ENCODE measurements around the gene PCDHGB7.

DNA sequence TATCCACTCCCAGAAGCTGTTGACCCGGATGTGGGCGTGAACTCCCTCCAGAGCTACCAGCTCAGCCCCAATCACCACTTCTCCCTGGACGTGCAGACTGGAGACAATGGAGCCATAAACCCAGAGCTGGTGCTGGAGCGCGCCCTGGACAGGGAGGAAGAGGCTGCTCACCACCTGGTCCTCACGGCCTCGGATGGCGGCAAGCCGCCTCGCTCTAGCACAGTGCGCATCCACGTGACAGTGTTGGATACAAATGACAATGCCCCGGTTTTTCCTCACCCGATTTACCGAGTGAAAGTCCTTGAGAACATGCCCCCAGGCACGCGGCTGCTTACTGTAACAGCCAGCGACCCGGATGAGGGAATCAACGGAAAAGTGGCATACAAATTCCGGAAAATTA, 24.2 kb upstream of the PCDHGB7 start:
- TF ChIP-seq, protein P1, sequence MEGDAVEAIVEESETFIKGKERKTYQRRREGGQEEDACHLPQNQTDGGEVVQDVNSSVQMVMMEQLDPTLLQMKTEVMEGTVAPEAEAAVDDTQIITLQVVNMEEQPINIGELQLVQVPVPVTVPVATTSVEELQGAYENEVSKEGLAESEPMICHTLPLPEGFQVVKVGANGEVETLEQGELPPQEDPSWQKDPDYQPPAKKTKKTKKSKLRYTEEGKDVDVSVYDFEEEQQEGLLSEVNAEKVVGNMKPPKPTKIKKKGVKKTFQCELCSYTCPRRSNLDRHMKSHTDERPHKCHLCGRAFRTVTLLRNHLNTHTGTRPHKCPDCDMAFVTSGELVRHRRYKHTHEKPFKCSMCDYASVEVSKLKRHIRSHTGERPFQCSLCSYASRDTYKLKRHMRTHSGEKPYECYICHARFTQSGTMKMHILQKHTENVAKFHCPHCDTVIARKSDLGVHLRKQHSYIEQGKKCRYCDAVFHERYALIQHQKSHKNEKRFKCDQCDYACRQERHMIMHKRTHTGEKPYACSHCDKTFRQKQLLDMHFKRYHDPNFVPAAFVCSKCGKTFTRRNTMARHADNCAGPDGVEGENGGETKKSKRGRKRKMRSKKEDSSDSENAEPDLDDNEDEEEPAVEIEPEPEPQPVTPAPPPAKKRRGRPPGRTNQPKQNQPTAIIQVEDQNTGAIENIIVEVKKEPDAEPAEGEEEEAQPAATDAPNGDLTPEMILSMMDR (IDR thresholded peaks at IDR 0.05; ENCODE audit: low read length), result no peak
- TF ChIP-seq EZH2 (IDR thresholded peaks at IDR 0.05; ENCODE audit: borderline replicate concordance, low read length), result no peak

Data from OCI-LY1 (cell line).